Measurements from ENCODE around the gene ATAT1. TPM values are rescaled to one million over a fixed set of nuclear protein-coding genes. Genes with fewer than 3 reads are reported as not detected.

The ATAT1 gene
- total and polyA plus RNA-seq, 4 donors: 5.8 to 12.9 (median 7.0) TPM

DNA sequence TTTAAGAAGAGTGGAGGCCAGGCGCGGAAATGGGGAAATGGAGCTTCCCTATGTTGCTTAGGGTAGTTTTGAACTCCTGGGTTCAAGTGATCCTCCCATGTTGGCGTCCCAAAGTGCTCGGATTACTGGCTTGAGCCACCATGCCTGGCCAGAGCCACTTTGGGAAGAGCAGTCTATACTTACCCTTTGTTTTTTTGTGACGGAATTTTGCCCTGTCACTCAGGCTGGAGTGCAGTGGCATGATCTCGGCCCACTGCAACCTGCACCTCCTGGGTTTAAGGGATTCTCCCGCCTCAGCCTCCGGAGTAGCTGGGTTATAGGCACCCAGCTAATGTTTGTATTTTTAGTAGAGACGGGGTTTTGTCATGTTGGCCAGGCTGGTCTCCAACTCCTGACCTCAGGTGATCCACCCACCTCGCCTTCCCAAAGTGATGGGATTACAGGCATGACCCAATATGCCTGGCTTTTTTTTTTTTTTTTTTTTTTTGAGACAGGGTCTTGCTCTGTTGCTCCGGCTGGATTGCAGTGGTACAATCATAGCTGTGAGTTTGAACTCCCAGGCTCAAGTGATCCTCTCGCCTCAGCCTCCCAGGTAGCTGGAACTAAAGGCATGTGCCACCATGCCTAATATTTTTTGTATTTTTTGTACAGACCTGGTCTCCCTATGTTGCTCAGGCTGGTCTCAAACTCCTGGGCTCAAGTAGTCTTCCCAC lies 27.6 kb upstream of the ATAT1 start:
- Histone ChIP-seq H3K27me3 (ENCODE audit: control insufficient read depth in 1 of 2, insufficient read depth in 2 of 2, low read length in 1 of 2) (no peaks in the 10 kb centered on the region), H3K9me3 (ENCODE audit: control insufficient read depth, low read length) (no peaks in the 10 kb centered on the region), H3K4me3 (ENCODE audit: low read length in 2 of 2) (no peak overlapping the region), H3K4me1 (ENCODE audit: control insufficient read depth in 1 of 2, insufficient read depth in 2 of 2, low read length in 2 of 2) (no peaks in the 10 kb centered on the region), H3K27ac (ENCODE audit: low read depth in 1 of 2, low read length in 2 of 2) (no peak overlapping the region), H3K36me3 (ENCODE audit: control insufficient read depth in 1 of 2, insufficient read depth in 2 of 2, low read length in 1 of 2) (peaks cover 9 to 15% of the 10 kb centered on the region in 2 donors)
- DNase-seq: no peak
- 72 to 73% methylated on average over 12 of the region's 12 CpGs for WGBS, 2 donors
- ATAC-seq (ENCODE audit: low FRiP score): no peak
- intact Hi-C loops (cut with DNase I): no loop called here

GRCh38 chr6:30599625-30600324 lies 26.9 kb upstream of the ATAT1 start:
- no peaks in the 10 kb centered on the region for H3K4me1 ChIP-seq (ENCODE audit: control insufficient read depth in 1 of 2, insufficient read depth in 2 of 2, low read length in 2 of 2)
- H3K36me3 ChIP-seq (ENCODE audit: control insufficient read depth in 1 of 2, insufficient read depth in 2 of 2, low read length in 1 of 2): peaks cover 13 to 20% of the 10 kb centered on the region in 2 donors
- intact Hi-C loops (cut with DNase I): no loop called here
- no peaks in the 10 kb centered on the region for H3K9me3 ChIP-seq (ENCODE audit: control insufficient read depth, low read length)
- no peak for ATAC-seq (ENCODE audit: low FRiP score)
- WGBS, 2 donors: 79 to 85% methylated on average over 13 of the region's 13 CpGs
- no peak overlapping the region for H3K27ac ChIP-seq (ENCODE audit: low read depth in 1 of 2, low read length in 2 of 2)
- DNase-seq: no peak
- no peak overlapping the region for H3K4me3 ChIP-seq (ENCODE audit: low read length in 2 of 2)
- H3K27me3 ChIP-seq (ENCODE audit: control insufficient read depth in 1 of 2, insufficient read depth in 2 of 2, low read length in 1 of 2): no peaks in the 10 kb centered on the region

- Histone ChIP-seq H3K9me3 (ENCODE audit: control insufficient read depth, low read length) (no peaks in the 10 kb centered on the region), H3K4me3 (ENCODE audit: low read length in 2 of 2) (no peak overlapping the region), H3K4me1 (ENCODE audit: control insufficient read depth in 1 of 2, insufficient read depth in 2 of 2, low read length in 2 of 2) (no peaks in the 10 kb centered on the region), H3K36me3 (ENCODE audit: control insufficient read depth in 1 of 2, insufficient read depth in 2 of 2, low read length in 1 of 2) (peaks cover 15 to 24% of the 10 kb centered on the region in 2 donors), H3K27me3 (ENCODE audit: control insufficient read depth in 1 of 2, insufficient read depth in 2 of 2, low read length in 1 of 2) (no peaks in the 10 kb centered on the region), H3K27ac (ENCODE audit: low read depth in 1 of 2, low read length in 2 of 2) (no peak overlapping the region)
- intact Hi-C loops (cut with DNase I): no loop called here
- 59 to 61% methylated on average over 10 of the region's 10 CpGs for WGBS, 2 donors
- no peak for ATAC-seq (ENCODE audit: low FRiP score)
- peak in 1 of 2 donors; percentile 50 for DNase-seq
These were observed 26.2 kb upstream of the ATAT1 start for GRCh38 chr6:30600451-30600961.

GRCh38 chr6:30601436-30601814 lies 25.2 kb upstream of the ATAT1 start:
- intact Hi-C loops (cut with DNase I): no loop called here
- H3K4me1 ChIP-seq (ENCODE audit: control insufficient read depth in 1 of 2, insufficient read depth in 2 of 2, low read length in 2 of 2): no peaks in the 10 kb centered on the region
- peaks cover 15 to 29% of the 10 kb centered on the region in 2 donors for H3K36me3 ChIP-seq (ENCODE audit: control insufficient read depth in 1 of 2, insufficient read depth in 2 of 2, low read length in 1 of 2)
- WGBS, 2 donors: 49 to 55% methylated on average over 6 of the region's 6 CpGs
- H3K4me3 ChIP-seq (ENCODE audit: low read length in 2 of 2): no peak overlapping the region
- ATAC-seq (ENCODE audit: low FRiP score): no peak
- H3K27ac ChIP-seq (ENCODE audit: low read depth in 1 of 2, low read length in 2 of 2): no peak overlapping the region
- no peaks in the 10 kb centered on the region for H3K9me3 ChIP-seq (ENCODE audit: control insufficient read depth, low read length)
- H3K27me3 ChIP-seq (ENCODE audit: control insufficient read depth in 1 of 2, insufficient read depth in 2 of 2, low read length in 1 of 2): no peaks in the 10 kb centered on the region
- DNase-seq: no peak

GRCh38 chr6:30601815-30602641 lies 24.6 kb upstream of the ATAT1 start:
- H3K27me3 ChIP-seq (ENCODE audit: control insufficient read depth in 1 of 2, insufficient read depth in 2 of 2, low read length in 1 of 2): no peaks in the 10 kb centered on the region
- peaks cover 15 to 30% of the 10 kb centered on the region in 2 donors for H3K36me3 ChIP-seq (ENCODE audit: control insufficient read depth in 1 of 2, insufficient read depth in 2 of 2, low read length in 1 of 2)
- no peaks in the 10 kb centered on the region for H3K9me3 ChIP-seq (ENCODE audit: control insufficient read depth, low read length)
- H3K4me1 ChIP-seq (ENCODE audit: control insufficient read depth in 1 of 2, insufficient read depth in 2 of 2, low read length in 2 of 2): no peaks in the 10 kb centered on the region
- intact Hi-C loops (cut with DNase I): no loop called here
- no peak overlapping the region for H3K27ac ChIP-seq (ENCODE audit: low read depth in 1 of 2, low read length in 2 of 2)
- DNase-seq (no peak), ATAC-seq (ENCODE audit: low FRiP score) (peak; percentile 10)
- no peak overlapping the region for H3K4me3 ChIP-seq (ENCODE audit: low read length in 2 of 2)
- 89 to 90% methylated on average over 39 of the region's 39 CpGs for WGBS, 2 donors

- Histone ChIP-seq H3K36me3 (ENCODE audit: control insufficient read depth in 1 of 2, insufficient read depth in 2 of 2, low read length in 1 of 2) (peaks cover 25 to 33% of the 10 kb centered on the region in 2 donors), H3K4me1 (ENCODE audit: control insufficient read depth in 1 of 2, insufficient read depth in 2 of 2, low read length in 2 of 2) (no peaks in the 10 kb centered on the region), H3K4me3 (ENCODE audit: low read length in 2 of 2) (no peak overlapping the region), H3K27ac (ENCODE audit: low read depth in 1 of 2, low read length in 2 of 2) (no peak overlapping the region), H3K9me3 (ENCODE audit: control insufficient read depth, low read length) (no peaks in the 10 kb centered on the region), H3K27me3 (ENCODE audit: control insufficient read depth in 1 of 2, insufficient read depth in 2 of 2, low read length in 1 of 2) (no peaks in the 10 kb centered on the region)
- no peak for ATAC-seq (ENCODE audit: low FRiP score)
- DNase-seq: no peak
- 93 to 94% methylated on average over 13 of the region's 13 CpGs for WGBS, 2 donors
- intact Hi-C loops (cut with DNase I): no loop called here
These were observed 22.7 kb upstream of the ATAT1 start for GRCh38 chr6:30603961-30604360.

- H3K4me3 ChIP-seq (ENCODE audit: low read length in 2 of 2): no peak overlapping the region
- no peak for DNase-seq
- ATAC-seq (ENCODE audit: low FRiP score): no peak
- no peaks in the 10 kb centered on the region for H3K9me3 ChIP-seq (ENCODE audit: control insufficient read depth, low read length)
- peaks cover 2 to 5% of the 10 kb centered on the region in 2 donors for H3K4me1 ChIP-seq (ENCODE audit: control insufficient read depth in 1 of 2, insufficient read depth in 2 of 2, low read length in 2 of 2)
- H3K27me3 ChIP-seq (ENCODE audit: control insufficient read depth in 1 of 2, insufficient read depth in 2 of 2, low read length in 1 of 2): peaks cover 0 to 2% of the 10 kb centered on the region in 2 donors
- intact Hi-C loops (cut with DNase I): loop anchor here (5.0 kb wide), 1 partner anchor 38 kb away; the partner anchor contains the start of gene ABCF1 (in 2 of the 2)
- WGBS, 2 donors: 52 to 67% methylated on average over 4 of the region's 4 CpGs
- peaks cover 13% of the 10 kb centered on the region in 2 donors for H3K36me3 ChIP-seq (ENCODE audit: control insufficient read depth in 1 of 2, insufficient read depth in 2 of 2, low read length in 1 of 2)
- H3K27ac ChIP-seq (ENCODE audit: low read depth in 1 of 2, low read length in 2 of 2): no peak overlapping the region
These were observed 16.6 kb upstream of the ATAT1 start for GRCh38 chr6:30610065-30610464.

- Histone ChIP-seq H3K4me1 (ENCODE audit: control insufficient read depth in 1 of 2, insufficient read depth in 2 of 2, low read length in 2 of 2) (peaks cover 2 to 5% of the 10 kb centered on the region in 2 donors), H3K4me3 (ENCODE audit: low read length in 2 of 2) (no peak overlapping the region), H3K36me3 (ENCODE audit: control insufficient read depth in 1 of 2, insufficient read depth in 2 of 2, low read length in 1 of 2) (peaks cover 7 to 13% of the 10 kb centered on the region in 2 donors), H3K27ac (ENCODE audit: low read depth in 1 of 2, low read length in 2 of 2) (no peak overlapping the region), H3K27me3 (ENCODE audit: control insufficient read depth in 1 of 2, insufficient read depth in 2 of 2, low read length in 1 of 2) (peaks cover 0 to 2% of the 10 kb centered on the region in 2 donors), H3K9me3 (ENCODE audit: control insufficient read depth, low read length) (no peaks in the 10 kb centered on the region)
- 57 to 61% methylated on average over 9 of the region's 9 CpGs for WGBS, 2 donors
- DNase-seq: no peak
- no peak for ATAC-seq (ENCODE audit: low FRiP score)
- intact Hi-C loops (cut with DNase I): loop anchor here (5.0 kb wide), 1 partner anchor 39 kb away; the partner anchor contains the start of gene ABCF1 (in 2 of the 2)
These were observed 15.4 kb upstream of the ATAT1 start for GRCh38 chr6:30611150-30611855.
